GM21717 (cell line): Measurements from ENCODE around the gene PTGER4.
"Not testable (repeated sequence)": the region's sequence is repeated elsewhere in the genome, so short reads cannot be mapped to it uniquely, and the experiment has no call there.

Source experiments
- ATAC-seq: cut with Tn5 transposase; IDR thresholded peaks from one replicate; pipeline ENCODE4 v1.9.1; 2021; ENCODE audit warnings: mild to moderate bottlenecking, moderate library complexity; ENCODE audit not compliant: unreplicated experiment

Gene PTGER4

DNA sequence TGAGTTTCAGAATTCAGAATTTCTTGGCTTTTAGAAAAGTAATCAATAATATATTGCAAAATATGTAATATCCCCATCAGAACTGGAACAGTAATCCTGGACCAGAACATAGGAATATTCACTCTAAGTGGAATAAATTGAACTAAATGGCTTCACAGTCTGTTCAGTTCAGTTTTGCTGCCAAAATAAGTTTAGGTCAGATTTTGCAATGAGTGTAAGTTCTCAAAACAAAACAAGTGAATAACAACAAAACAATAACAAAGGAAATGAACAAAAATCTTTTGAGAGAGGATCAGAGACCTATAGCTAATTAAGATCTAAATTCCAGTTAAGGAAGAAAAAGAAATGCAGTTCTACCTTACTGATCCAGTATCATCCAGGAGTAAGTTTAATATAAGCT is 9.3 kb downstream of the PTGER4 start:
- no peak for ATAC-seq

DNA sequence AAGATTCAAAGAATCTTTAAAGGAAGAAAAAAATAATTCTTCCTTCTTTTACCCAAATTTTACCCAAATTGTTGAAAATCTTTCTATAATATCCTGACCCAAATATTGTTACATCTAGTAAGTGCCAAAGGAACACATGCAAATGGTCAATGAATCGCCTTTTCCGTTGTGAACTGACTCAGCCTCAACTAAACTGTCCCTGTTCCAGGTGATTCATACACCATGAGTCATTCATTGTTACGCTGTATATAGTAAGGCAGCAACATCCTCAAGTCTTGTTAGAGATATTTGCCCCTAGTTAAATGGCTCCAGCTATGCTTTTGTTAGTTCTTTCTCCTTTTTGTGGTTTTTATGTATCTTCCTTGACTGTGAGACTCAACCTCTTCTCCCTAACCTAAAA is 9.7 kb downstream of the PTGER4 start:
- peak; percentile 70 for ATAC-seq

DNA sequence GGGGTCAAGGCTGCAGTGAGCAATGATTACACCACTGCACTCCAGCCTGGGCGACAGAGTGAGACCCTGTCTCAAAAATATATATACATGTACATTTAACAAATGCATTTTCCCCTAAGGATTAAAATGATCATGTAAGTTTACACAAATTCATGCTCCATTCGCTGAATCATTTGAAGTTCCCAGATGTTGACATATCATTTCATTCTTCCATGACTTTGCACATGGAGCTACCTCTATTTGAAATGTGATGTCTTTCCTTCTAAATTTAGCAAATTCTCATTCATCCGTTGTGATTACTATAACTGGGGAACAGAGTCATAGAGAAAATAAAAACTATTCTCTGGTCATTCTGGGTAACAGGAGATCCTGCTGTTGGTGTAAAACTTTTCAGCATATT is 10.6 kb downstream of the PTGER4 start:
- no peak for ATAC-seq

DNA sequence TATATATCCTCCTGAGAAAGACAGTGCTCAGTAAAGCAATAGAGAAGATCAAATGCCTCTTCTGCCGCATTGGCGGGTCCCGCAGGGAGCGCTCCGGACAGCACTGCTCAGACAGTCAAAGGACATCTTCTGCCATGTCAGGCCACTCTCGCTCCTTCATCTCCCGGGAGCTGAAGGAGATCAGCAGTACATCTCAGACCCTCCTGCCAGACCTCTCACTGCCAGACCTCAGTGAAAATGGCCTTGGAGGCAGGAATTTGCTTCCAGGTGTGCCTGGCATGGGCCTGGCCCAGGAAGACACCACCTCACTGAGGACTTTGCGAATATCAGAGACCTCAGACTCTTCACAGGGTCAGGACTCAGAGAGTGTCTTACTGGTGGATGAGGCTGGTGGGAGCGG is 12.2 kb downstream of the PTGER4 start:
- no peak for ATAC-seq

DNA sequence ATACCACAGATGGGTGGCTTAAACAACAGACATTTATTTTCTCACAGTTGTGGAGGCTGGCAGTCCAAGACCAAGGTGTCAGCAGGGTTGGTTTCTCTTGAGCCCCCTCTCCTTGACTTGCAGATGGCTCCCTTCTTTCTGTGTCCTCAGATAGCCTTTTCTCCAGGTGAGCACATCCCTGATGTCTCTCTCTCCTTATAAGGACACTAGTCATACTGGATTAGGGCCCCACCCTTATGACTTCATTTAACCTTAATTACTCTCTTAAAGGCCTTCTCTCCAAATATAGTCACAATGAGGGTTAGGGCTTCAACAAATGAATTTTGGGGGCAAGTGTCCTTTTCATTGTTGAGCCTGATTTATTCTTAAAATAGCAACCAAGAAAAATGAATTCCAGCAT is 14.7 kb downstream of the PTGER4 start:
- ATAC-seq: no peak

DNA sequence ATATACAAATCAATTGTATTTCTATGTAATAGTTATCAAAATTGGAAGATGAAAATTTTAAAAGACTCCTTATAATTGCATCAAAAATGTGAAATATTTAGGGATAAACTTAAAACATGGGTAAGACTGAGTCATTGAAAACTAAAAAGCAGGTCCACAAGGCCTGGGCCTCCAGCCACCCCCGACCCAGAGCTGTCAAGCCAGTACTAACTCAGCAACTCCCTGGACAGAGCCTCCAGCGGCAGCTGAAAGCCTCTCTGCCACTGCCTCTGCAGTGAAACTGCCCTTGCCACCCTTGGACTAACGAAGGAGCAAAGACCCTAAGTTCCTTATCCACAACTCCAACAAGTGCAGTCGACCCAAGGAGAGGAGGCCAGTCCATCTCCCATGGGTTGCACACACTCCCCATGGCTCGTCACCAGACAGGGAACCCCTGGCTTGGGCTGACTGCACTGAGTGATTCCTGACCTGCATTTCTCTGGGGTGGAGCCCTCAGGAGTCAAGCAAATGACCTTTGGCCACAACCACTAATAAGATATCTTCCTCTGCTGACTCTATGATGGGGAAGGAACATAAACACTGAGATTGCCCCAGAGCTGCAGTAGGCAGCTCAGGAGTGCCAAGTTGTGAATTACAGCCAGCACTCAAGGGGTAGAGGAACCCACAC is 20.5 kb downstream of the PTGER4 start:
- ATAC-seq: no peak

DNA sequence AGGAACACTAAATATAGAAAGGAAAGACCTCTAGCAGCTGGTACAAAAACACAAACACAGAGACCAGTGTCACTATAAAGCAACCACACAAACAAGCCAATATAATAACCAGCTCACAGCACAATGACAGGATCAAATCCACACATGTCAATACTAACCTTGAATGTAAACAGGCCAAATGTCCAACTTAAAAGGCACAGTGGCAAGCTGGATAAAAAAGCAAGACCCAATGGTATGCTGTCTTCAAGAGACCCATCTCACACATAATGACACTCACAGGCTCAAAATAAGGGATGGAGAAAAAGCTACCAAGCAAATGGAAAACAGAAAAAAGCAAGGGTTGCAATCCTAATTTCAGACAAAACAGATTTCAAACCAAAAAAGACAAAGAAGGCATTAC is 22.3 kb downstream of the PTGER4 start:
- not testable (repeated sequence) for ATAC-seq

DNA sequence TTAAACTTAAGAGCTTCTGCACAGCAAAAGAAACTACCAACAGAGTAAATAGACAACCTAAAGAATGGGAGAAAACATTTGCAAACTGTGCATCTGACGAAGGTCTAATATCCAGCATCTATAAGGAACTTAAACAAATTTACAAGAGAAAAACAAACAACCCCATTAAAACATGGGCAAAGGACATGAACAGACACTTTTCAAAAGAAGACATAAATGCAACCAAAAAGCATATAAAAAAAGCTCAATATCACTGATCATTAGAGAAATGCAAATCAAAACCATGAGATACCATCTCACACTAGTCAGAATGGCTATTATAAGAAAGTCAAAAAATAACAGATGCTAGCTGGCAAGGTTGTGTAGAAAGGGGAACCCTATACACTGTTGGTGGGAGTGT is 25.8 kb downstream of the PTGER4 start:
- not testable (repeated sequence) for ATAC-seq

DNA sequence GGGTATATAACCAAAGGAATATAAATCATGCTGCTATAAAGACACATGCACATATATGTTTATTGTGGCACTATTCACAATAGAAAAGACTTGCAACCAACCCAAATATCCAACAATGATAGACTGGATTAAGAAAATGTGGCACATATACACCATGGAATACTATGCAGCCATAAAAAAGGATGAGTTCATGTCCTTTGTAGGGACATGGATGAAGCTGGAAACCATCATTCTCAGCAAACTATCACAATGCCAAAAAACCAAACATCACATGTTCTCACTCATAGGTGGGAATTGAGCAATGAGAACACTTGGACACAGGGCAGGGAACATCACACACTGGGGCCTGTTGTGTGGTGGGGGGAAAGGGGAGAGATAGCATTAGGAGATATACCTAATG is 30.9 kb downstream of the PTGER4 start:
- not testable (repeated sequence) for ATAC-seq

DNA sequence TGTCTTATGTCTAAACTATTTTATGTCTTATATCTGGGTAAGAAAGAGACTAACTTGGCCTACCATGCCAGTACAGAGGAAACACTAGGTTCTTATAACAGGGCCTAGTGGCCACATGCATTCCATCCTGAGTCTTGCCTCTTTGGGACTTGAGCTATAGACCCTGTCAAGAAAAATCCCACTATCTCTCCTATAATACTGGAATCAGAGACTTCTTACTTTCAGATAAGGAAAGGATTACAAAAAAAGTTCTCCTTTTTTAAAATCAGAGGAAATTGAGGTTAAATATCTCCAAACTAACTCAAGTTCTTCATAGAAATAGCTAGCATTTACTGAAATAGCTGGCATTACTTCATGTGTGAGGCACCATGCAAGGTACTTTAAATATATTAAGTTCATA is 34.3 kb downstream of the PTGER4 start:
- no peak for ATAC-seq

DNA sequence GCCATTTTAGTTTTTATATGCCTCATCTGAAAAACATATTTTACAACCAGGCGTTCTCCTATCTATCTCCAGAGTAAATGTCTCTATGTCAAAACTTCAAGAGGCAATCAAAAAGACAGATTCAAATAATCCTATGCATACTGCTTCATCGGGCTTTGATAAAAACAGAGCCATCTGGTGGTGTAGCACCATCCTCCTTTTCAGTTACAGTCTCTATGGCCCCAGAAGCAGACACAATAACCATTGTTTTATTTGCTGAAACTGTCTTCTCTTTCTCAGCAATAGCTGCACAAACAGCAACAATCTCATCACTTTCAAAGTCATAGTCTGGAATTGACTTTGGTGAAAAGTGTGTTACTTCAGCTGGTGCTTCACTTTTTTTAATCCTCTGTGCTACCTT is 36.3 kb downstream of the PTGER4 start:
- ATAC-seq: no peak

DNA sequence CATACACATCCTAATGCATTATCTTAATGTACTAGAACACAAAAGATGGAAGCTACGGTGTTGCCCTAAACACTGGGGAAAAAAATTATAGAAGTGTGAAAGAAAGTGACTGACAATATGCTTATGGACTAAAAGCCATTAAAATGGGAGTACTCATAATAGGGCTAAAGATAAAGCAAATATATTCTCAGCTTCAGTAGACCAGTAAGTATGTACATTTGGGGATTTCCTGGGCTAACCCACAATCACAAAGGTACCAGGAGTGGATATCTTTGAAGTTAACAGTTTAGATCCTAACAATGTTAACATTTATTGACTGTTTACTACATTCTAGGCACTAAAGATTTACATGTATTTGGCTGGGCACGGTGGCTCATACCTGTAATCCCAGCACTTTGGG is 36.9 kb downstream of the PTGER4 start:
- no peak for ATAC-seq

DNA sequence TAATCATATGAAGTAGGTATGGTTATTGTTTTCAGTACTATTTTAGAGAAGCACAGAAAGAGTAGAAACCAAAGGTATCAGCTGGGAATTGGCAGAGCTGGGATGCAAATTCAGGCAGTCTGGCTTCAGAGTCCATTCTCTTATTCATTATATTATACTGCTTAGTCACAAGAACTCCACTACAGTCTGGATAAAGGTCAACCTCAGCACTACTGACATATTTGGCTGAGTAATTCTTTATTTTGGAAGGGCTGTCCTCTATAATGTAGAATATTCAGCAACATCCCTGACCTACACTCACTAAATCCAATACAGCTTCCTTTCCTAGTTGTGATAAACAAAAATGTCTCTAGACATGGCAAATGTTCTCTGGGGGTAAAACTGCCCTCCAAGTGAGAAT is 37.6 kb downstream of the PTGER4 start:
- ATAC-seq: no peak

DNA sequence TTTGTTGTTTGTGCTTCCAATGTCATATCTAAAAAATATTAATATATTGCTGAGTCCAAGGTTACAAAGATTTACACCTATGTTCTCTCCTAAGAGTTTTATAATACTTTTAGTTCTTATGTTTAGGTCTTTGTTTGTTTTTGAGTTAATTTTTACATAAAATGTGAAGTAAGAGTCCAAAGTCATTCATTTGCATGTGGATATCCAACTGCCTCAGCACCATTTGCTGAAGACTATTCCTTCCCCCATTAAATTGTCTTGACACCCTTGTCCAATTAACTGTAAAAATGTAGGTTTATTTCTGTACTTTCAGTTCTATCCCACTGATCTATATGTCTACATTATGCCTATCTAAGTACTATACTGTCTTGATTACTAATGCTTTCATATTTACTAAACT is 40.4 kb downstream of the PTGER4 start:
- no peak for ATAC-seq

DNA sequence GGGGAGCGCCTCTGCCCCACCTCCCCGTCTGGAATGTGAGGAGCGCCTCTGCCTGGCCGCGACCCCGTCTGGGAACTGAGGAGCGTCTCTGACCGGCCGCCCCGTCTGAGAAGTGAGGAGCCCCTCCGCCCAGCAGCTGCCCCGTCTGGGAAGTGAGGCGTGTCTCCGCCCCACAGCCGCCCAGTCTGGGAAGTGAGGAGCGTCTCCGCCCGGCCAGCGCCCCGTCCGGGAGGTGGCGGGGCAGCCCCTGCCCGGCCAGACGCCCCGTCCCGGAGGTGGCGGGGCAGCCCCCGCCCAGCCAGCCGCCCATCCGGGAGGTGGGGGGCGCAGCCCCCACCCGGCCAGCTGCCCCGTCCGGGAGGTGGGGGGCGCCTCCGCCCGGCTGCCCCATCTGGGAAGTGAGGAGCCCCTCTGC is 42.8 kb downstream of the PTGER4 start:
- ATAC-seq: not testable (repeated sequence)

DNA sequence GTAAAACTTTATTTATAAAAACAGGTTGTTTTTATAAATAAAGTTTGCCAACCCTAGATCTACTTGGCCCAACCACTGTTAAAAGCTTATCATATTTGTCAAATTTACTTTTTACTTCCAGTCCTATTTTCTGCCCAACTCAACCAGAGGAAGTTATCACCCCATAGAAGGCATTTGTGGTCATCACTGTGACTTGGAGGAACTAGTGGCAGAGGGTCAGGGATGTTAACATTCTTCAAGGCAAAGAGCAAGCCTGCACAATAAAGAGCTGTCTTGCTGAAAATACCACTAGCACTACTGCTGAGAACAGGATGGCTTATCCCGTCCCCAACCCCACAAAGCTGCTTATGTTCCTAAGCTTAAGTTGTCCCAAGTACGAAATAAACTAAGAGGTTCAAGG is 53.7 kb downstream of the PTGER4 start:
- ATAC-seq: no peak

DNA sequence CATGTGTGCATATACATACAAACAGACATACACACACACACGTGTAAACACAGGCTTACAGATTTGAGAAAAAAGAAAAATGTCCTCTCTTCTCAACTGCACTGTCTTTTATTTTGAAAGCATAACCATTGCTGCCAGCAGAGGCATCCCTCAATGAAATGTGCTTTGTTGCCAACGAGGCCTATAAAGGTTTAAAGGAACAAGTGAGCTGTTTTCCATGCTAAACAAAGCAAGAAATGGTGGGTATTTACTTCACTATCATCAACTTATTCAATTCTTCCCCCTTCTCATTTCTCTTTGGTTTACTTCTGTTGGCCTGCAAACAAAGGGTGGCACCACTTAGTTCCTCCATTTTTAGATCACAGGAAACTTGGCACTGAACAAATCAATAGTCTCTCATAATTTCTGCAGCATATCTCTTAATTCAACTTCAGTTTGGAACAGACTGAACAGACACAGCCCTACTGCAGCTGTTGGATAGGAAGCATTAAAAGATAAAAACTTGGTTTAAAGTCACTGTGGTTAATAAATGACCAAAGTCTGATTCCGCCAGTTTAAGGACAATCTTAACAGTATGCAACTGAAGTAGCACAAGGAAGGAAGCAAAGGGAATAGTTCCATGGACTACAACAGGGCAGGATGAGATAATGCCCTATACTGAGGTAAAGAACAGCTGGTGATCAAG is 54.3 kb downstream of the PTGER4 start:
- no peak for ATAC-seq

DNA sequence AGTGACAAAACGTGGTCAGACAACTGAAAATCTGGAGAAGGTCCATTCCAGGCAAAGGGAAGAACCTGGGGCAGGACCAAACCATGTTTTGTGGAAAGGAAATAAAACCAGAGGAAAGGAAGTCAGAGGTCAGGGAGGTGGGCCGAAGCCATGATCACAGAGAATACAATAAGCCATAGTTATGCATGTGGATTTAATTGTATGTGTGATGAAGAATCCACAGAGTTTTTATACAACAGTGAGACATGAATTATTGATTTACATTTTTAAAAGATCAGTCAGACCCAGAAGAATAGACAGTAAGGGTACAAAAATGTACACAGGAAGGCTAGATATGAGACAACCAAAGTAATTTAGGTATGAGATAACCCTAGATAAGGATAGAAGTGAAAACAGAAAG is 55.3 kb downstream of the PTGER4 start:
- no peak for ATAC-seq

DNA sequence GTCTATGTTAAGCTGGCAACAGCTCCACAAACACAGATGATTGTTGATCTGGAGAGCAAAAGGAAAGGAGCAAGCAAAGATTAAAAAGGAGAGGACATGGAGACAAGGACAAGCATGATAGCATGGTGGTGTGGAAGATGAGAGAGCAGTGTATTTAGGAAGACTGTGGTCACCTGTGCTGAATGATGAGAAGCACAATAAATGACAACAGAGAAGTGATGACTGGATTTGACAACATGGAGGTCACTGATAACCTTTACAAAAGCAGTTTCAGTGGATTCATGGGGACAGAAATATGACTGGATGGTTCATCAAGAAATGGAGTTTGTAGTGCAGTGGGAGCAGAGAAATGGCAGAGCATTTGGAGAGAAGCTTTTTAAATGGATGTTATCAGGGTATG is 55.9 kb downstream of the PTGER4 start:
- no peak for ATAC-seq

DNA sequence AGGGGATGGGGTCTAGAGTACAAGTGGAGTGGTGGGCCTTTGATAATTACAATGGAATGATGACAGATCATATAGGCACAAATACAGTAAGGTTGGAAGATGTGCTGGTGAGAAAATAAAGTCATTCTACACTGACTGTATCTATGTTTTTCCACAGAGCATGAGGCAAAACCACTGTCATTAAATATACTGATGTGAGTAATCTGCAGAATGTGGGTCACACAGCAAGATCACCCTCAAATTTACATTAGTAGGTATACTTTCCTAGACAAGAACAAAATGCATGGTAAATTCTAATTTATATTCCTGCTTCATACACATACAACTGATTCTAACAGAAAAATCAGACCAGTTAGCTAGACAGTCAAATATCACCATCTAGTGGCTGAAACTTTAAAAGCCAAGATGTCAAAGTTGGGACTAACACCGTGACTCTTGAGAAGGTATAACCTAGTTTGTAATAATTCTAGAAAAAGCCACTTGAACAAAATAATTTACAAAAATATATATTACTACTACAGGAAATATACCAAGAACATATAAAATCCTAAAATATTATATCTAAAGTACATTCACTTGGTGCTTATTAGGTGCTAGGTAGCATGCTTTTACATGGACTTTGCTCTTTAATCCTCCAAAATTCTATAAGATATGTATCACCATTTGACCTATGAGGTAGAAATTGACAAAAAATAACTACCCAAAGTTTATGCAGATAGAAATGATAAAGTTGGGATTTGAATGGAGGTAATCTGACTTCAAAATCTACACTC is 56.6 kb downstream of the PTGER4 start:
- peak; percentile 75 for ATAC-seq

DNA sequence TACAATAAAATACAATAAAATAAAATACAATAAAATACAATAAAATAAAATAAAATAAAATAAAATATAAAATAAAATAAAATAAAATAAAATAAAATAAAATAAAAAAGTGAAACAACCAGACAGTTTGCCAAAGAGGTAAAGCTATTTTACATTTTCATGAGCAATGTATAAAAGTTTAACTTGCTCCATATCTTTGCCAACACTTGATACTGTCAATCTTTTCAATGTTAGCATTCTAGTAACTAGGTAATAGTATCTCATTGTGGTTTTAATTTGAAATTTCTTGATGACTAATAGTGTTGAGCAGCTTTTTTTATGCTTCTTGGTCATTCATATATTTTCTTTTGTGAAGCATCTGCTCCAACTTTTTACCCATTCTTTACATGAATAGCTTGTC is 58.8 kb downstream of the PTGER4 start:
- no peak for ATAC-seq
